GM19438 (cell line): Measurements from ENCODE around the gene ZNF598.
A peak's percentile ranks its signal among the peaks of the same experiment; 100 is the strongest.
"Not testable (repeated sequence)": the region's sequence is repeated elsewhere in the genome, so short reads cannot be mapped to it uniquely, and the experiment has no call there.

Experiments used
- ATAC-seq: cut with Tn5 transposase; IDR thresholded peaks from one replicate; pipeline ENCODE4 v1.9.1; 2021; ENCODE audit warnings: low read depth; ENCODE audit not compliant: unreplicated experiment

Gene ZNF598

DNA sequence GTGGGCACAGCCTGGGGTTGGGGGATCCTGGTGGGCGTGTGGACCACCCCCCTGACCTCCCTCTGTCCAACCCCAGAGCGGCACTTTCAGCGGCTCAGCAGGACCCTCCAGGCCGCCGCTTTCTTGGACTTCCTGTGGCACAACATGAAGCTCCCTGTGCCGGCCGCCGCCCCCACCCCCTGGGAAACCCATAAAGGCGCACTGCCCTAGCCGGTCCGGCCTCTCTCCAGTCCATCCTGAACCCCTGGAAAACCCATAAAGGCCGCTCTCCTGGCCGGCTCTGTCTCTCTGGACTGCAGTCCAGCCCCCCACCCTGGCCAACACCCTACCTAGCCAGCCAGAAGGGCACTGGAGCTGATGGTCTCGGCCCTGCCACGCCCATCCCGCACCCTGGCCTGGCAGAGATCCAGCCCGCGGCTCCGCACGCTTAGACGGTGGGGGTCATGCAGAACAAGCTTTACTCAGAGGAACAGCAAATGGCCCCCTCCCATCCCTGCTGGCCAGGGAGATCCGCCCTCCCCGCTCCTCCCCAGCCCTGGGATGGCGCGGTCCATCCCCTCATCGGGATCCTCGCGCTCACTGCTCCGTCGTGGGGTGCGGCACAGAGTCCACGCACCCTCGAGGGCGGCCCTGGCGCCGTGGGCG, 31.0 kb downstream of the ZNF598 start:
- ATAC-seq = no peak

DNA sequence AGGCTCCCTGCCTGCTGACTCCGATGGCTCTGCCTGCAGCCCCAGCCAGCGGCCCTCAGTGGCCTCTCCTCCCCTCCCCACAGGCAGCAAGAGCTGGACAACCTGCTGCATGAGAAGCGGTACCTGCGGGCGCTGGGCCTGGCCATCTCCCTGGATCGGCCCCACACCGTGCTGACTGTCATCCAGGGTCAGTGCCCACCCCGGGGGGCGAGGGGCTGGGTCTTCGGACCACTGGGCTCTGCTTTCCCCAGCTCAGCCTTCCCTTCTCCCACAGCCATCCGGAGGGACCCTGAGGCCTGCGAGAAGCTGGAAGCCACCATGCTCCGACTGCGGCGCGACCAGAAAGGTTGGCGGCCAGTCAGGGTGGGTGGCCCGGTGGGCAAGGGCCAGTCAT, 31.7 kb downstream of the ZNF598 start:
- no peak for ATAC-seq

DNA sequence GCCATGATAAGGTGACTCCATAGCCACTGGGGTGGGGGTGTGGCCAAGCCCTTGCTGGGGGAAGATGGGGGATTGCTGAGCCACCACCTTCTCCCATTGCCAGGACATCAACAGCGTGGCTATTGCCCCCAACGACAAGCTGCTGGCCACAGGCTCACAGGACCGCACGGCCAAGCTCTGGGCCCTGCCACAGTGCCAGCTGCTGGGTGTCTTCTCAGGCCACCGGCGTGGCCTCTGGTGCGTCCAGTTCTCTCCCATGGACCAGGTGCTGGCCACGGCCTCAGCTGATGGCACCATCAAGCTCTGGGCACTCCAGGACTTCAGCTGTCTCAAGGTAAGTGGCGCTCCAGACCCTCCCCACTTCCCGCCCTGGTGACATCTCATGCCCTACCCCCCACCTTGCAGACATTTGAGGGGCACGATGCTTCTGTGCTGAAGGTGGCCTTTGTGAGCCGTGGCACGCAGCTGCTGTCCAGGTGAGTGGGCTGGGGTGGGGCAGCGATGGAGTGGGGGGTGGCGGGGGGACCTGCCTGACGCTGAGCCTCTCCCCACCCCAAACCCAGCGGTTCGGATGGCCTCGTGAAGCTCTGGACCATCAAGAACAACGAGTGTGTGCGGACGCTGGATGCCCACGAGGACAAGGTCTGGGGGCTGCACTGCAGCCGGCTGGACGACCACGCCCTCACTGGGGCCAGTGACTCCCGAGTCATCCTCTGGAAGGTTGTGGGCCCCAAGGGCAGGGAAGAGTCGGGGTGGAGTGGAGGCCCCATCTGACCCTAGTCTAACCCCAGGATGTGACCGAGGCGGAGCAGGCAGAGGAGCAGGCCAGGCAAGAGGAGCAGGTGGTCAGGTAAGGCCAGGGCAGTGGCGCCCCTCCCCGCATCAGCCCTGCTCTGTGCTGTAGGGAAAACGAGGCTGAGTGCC, 32.4 kb downstream of the ZNF598 start:
- no peak for ATAC-seq

DNA sequence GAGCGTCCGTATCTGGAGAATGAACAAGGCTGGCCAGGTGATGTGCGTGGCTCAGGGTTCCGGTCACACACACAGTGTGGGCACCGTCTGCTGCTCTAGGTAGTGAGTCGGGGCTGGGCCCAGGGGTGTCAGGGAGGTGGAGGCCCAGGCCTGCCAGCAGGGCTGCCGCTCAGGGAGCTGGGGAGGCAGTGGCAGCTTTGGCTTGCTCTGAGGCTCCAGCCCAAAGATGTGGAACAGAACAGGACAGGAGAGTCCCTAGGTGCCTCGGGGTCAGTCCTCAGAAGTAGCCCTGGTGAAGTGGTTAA, 33.5 kb downstream of the ZNF598 start:
- no peak for ATAC-seq

DNA sequence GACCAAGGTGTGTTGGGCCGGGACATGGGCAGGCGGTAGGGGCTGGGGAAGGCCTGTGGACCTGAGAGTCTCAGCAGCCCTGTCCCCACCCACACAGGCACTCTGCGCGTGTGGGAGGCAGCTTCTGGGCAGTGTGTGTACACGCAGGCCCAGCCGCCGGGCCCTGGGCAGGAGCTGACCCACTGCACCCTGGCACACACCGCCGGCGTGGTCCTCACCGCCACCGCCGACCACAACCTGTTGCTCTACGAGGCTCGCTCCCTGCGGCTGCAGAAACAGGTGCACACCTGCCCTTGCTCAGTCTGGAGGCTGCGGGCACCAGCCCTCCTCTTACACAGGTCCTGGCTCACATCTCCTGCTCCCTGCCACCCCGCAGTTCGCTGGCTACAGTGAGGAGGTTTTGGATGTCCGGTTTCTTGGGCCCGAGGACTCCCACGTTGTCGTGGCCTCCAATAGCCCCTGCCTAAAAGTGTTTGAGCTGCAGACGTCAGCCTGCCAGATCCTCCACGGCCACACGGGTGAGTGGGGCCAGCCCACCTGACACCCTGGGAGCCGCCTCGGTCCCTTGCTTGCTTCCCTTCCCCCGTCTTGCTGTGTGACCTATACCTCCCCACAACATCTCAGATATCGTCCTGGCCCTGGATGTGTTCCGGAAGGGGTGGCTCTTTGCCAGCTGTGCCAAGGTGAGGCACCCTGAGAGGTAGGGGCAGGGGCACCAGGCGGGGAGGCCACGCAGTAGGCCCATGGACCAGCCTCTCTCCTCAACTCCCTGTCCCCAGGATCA, 34.0 kb downstream of the ZNF598 start:
- no peak for ATAC-seq

DNA sequence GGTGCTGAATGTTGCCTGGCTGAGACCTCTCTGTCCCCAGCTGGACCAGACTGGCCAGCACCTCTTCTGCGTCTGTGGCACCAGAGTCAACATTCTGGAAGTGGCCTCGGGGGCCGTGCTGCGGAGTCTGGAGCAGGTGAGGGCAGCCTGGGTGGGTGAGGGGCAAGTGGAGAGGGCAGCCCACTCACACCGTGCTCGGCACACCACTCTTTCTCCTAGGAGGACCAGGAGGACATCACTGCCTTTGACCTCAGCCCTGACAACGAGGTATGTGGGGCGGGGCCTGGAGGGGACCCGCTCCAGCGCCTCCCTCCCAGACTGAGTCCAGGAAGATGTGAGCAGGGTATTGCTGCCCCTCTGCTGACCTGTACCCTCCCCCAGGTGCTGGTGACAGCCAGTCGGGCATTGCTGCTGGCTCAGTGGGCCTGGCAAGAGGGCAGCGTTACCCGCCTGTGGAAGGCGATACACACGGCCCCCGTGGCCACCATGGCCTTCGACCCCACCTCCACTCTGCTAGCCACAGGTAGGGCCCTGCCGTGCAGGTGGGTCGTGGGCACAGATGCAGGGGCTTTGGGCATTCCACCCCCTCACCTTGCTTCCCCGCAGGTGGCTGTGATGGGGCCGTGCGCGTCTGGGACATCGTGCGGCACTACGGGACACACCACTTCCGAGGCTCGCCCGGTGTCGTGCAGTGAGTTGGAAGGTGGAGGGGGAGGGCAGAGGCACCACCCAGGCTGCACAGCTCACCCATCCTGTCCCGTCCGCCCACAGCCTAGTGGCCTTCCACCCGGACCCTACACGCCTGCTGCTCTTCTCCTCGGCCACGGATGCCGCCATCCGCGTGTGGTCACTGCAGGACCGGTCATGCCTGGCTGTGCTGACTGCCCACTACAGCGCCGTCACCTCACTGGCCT, 35.2 kb downstream of the ZNF598 start:
- ATAC-seq = no peak

DNA sequence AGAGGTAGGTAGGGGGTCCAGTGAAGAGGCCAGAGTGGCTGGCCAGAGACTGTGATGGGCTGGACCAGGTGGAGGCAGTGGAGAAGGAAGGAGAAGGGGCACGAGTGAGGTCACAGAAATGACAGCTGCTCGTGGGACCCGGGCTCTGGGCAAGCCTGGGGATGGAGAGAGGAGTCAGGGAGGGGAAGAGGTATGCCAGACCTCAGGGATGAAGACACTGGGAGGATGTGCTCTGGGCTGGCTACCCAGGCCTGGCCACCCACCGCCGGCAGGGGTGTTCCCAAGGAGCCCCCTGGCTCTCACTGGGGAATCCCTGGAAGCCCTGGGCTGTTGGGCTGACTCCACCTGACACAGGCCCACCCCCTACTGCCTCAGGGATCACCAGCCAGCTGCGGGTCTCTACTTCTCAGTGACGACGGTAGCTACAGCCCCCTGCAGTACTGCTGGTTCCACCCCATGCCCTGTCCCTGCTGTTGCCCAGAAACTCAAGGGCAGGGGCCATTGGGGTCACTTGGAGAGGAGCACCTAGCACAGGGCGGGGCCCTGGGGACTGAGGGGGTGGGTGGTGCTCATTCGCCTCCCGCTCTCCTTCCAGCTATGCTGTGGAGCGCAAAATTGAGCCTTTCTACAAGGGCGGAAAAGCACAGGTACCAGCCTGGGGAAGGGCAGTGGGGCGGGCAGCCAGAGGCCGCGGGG, 36.0 kb downstream of the ZNF598 start:
- ATAC-seq = no peak

DNA sequence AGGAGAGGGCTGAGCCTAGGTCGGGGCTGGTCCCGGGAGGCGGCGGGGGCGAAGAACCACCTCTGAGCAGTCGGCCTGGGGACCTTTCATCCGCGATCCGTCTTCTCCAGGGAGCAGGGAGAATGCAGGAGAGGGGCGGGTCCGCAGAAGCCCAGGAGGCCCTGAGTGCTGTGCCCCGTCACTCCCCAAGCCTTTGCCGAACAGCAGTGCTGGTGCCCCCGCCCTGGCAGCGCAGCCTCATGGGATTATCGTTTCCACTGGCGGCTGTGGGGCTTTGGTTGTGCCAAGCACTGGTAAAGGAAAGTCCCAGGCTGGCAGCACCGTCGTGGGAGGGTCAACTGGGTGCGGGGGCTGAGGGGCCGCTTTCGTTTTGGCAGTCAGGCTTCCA, 37.1 kb downstream of the ZNF598 start:
- ATAC-seq = no peak

DNA sequence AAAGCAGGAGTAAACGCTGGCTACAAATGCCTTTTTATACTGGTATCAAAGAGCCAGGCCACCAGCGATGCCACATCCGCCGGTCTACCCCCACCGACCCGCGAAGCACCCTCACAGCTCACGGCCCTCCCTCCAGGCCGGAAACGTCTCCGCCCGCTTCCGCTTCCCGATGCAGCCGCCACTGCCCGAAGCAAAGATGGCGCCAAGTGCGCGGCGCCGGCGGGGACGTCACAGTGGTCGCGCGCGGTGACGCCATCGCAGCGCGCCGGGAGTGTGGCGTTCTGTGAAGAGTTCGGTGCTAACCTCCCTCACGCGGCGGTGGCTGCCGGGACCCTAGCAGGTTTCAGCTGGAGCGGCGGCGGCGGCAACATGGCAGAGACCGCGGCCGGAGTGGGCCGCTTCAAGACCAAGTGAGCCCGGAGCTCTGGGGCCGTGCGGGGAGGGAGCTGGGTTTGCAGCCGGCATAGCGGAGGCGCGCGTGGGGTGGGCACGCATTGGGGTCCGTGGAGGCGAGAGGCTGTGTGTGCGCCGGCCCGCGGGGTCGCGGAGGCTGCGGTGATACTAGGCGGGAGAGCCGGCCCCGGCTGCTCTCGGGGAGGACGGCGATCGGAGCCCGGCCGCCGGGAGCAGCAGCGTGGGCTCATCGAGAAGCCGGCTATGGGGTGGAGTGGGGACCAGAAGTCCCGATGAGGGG, 37.7 kb downstream of the ZNF598 start, which contains the start of gene TBL3:
TBL3 (plus strand) TSS at position 258 of the 694 bp plus-strand sequence; CDS start at position 370, 112 bp downstream.
- ATAC-seq = peak; percentile 61

DNA sequence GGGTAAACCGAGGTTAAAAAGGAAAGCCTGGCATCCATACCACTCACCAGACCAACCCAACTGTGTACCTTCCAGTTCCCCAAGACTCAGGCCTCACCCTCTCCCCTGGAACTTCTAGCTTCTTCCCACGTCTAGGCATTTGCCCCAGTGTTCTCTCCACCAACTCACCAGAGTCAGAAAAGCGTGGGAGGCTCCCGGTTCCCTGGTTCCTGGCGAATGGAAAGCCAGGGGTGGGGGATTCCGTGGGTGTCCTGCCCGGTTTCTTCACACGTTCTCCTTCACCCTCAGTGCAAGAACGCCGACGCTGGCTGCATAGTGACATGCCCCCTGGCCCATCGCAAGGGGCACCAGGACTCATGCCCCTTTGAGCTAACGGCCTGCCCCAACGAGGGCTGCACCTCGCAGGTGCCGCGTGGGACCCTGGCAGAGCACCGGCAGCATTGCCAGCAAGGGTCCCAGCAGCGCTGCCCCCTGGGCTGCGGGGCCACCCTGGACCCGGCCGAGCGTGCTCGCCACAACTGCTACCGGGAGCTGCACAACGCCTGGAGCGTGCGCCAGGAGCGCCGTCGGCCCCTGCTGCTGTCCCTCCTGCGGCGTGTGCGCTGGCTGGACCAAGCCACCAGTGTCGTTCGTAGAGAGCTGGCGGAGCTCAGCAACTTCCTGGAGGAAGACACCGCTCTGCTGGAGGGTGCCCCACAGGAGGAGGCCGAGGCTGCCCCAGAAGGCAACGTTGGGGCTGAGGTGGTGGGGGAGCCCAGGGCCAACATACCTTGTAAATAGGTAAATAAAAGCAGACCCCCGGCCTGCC, 41.3 kb downstream of the ZNF598 start:
- ATAC-seq = no peak

DNA sequence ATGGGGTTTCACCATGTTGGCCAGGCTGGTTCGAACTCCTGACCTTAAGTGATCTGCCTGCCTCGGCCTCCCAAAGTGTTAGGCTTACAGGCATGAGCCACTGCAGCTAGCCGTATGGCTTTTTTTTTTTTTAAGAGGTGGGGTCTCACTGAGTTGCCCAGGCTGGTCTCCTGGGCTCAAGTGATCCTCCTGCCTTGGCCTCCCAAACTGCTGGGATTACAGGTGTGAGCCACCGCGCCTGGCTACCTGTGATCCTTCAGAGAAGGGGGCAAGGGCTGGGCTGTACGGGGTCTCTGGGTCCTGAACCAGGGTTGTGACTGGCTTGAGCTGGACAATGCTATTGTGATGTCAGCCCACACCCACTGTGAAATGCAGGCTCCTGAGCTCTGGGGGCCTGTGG, 43.2 kb downstream of the ZNF598 start, which contains the start of gene RNF151:
RNF151 (plus strand) TSS at position 397 of the 400 bp plus-strand sequence. CDS start 26 bp downstream, outside the sequence.
- ATAC-seq = no peak

DNA sequence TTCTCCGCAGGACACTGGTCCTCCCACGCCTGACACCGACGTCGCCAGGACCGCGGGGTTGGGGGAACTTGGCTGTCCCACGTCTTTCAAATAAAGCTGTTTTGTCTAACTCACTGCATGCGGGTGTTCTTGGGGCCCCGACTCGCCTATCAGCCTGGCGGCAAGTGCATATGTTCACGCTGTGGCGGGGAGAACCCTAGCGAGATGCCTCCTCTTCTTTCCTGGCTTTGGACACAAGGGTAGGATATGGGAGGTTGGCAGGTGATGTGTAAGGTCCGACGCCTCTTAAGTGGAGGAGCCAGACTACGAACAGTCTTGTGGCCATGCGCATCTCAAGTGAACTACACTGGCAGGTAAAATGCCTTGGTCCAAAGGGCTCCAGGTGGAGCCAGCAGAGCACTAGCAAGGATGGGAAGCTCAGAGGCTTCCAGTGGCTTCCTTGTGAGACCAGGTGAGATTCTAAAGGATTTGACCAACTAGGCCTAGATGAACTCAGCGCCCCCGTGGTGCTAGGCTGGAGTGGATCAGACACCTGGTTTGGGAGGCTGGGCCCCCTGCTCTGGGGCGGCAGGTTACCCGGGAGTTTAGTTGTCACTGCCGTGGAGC, 44.1 kb downstream of the ZNF598 start:
- ATAC-seq = no peak

DNA sequence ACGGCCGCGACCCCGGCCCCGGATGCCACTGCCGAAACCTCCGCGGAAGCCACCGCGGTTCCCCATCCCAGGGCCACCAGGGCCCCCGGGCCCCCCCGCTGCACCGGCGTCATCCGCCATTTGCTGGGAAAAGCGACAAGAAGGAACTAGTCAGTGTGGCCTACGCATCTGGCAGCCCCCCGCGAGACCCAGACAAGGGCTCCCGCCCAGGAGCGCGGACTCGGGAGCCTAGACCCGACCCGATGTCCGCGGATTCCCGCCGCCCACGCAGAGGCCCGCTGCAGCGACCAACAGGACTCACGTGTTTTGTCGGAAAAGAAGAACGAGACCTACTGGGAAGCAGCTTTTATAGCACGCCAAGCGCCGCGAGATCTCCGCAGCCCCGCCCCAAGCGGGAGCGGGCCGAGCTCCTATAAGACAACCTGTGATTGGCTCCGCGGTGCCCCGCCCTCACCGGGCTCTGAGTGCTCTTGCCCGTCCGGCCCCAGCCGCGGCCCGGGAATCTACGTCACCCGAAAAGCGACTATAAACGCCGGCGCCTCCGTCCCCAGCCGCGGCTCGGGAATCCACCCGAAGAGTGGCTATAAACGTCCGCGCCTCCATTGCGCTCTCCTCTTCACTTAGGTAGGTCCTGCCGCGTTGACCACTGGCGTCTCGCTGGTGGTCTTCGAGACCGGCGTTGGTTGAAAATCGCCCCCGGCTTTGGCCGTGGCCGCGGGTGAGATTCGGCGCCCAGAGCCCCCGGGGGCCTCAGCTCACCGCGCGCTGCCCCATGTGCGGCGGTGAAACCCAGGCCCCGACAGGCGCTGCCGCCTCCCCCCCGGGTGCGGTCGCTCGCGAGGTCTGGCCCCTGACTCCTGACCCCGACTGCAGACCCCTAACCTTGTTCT, 44.9 kb downstream of the ZNF598 start, which contains the start of gene RPS2:
RPS2 (minus strand) TSS at position 321 of the 890 bp plus-strand sequence; CDS start at position 120, 201 bp downstream.
- ATAC-seq = peak; percentile 66

DNA sequence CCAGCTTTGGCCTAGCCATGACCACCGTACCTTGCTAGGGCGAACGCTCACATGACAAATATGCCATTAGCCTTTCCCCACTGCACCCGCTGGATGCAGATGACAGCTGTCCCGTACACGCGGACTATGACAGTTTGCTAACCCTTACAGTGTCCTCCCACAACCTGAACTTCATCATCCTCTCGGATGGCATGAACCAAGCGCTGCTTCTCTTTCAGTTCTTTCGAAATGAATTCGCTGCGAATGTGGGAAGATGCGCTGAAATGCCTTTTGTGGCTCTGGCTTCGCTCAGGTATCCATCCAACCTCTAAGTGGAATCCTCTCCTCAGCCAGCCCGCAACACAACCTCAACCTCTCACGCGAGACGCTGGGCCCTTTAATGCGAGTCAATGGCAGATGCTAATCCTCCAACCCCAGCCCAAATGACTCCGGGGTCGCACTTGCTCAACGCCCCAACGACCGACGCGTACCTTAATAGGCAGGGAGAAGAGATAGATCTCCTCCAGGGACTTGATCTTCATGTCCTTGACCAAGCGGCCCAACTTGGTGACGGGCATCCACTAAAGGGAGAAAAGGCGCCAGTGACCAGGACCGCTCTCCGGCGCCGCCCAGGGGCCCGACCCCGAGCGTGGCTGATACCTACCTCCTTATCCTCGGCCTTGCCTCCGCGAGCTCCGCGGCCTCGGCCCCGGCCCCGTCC, 45.7 kb downstream of the ZNF598 start:
- ATAC-seq = no peak

DNA sequence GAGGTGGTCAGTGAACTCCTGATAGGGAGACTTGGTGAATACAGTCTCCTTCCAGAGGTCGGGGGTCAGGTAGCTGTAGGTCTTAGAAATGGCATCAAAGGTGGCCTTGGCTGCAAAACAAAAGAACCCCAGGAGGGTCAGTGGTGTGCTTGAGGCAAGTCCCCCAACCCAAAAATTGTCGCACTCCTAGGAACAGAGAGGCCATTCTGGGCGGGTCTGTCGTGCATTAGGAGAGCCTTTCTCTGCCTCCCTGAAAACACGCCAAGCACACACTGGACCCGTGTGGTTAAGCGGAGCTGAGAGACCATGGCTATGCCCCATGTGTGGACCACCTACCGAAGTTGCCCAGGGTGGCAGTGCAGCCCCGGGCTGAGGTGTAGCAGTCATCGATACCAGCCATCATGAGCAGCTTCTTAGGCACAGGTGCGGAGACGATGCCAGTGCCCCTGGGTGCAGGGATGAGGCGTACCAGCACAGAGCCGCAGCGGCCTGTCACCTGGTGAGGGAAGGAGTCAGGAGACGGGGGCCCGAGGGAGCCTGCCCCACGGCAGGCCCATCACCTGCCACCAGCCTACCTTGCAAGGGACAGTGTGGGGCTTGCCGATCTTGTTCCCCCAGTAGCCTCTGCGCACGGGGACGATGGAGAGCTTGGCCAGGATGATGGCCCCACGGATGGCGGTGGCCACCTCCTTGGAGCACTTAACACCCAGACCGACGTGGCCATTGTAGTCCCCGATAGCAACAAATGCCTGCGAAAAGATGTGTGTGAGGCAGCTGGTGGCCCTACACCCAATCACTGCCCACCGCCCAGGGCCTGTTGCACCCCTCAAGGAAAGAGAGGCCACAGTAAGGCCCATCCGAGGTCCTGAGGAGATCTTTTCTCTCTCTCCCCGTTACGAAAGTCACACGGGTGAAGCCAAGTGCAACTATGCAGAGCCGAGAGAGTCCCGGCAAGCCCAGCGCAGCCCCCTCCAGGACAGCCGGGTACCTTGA, 47.2 kb downstream of the ZNF598 start:
- ATAC-seq = not testable (repeated sequence)
